Measurements from ENCODE around the gene MFSD12.

Gene MFSD12

GRCh38 chr19:3599776-3600187 is 42.4 kb upstream of the MFSD12 start:
- Histone ChIP-seq H3K4me1 (ENCODE audit: control insufficient read depth, insufficient read depth, low read length) (no peaks in the 10 kb centered on the region), H3K27me3 (ENCODE audit: control insufficient read depth, insufficient read depth, low read length, poor library complexity, severe bottlenecking) (peaks cover under 1% of the 10 kb centered on the region), H3K36me3 (ENCODE audit: control insufficient read depth, insufficient read depth, low read length) (no peaks in the 10 kb centered on the region), H3K27ac (ENCODE audit: insufficient read depth, low read depth, low read length, poor library complexity, severe bottlenecking) (no peak overlapping the region), H3K9me3 (ENCODE audit: control insufficient read depth, low read length) (no peaks in the 10 kb centered on the region), H3K4me3 (ENCODE audit: insufficient read depth, low read depth, low read length) (no peak overlapping the region)
- WGBS, 2 experiments: 89 to 91% methylated on average over 28 of the region's 28 CpGs

DNA sequence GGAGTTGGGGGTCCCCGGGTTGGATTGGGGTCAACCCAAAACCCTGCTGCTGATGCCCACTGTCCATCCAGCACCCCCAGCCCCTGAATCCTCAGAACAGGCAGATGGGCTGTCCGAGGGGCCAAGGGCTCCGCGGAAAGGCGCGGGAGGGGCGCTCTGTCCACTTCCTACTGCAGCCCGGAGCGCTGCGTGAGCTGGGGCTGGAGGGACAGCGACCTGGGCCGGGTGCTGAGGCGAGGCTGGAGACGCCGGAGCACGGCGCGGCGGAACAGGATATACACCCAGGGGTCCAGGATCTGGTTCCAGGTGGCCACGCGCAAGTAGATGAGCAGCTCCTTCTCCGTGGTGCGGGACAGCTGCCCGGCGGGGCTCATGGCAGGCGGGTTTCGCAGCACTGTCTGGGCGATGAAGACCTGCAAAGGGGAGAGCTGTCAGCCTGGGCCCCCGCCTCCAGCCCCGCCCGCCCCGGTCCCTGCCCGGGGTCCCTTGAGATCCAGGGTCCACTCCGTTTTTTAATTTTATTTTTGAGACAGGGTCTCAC is 38.2 kb upstream of the MFSD12 start:
- Histone ChIP-seq H3K9me3 (ENCODE audit: control insufficient read depth, low read length) (no peaks in the 10 kb centered on the region), H3K4me1 (ENCODE audit: control insufficient read depth, insufficient read depth, low read length) (no peaks in the 10 kb centered on the region), H3K27me3 (ENCODE audit: control insufficient read depth, insufficient read depth, low read length, poor library complexity, severe bottlenecking) (peaks cover 7% of the 10 kb centered on the region), H3K27ac (ENCODE audit: insufficient read depth, low read depth, low read length, poor library complexity, severe bottlenecking) (no peak overlapping the region), H3K4me3 (ENCODE audit: insufficient read depth, low read depth, low read length) (no peak overlapping the region), H3K36me3 (ENCODE audit: control insufficient read depth, insufficient read depth, low read length) (no peaks in the 10 kb centered on the region)
- WGBS, 2 experiments: 90% methylated on average over 34 of the region's 34 CpGs

DNA sequence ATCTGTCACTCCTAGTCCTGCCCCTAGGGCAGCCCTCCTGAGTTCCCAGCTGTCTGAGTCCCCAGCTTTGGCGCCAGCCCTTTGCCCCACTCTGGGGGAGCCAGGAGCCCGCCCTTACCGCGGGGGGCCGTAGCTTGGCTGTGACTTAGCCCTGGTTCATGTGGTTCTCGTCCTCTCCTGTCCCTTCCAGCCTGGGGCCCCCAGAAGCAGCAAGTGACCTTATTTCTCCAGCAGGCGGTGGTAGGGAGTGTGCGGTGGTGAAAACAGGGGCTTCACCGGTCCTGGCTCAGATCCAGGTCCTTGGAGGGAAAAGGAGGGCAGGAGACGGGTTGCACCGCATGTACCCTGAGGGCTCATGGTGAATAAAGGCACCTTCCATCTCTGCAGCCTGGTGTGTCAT is 35.8 kb upstream of the MFSD12 start:
- Histone ChIP-seq H3K9me3 (ENCODE audit: control insufficient read depth, low read length) (no peaks in the 10 kb centered on the region), H3K4me1 (ENCODE audit: control insufficient read depth, insufficient read depth, low read length) (no peaks in the 10 kb centered on the region), H3K27me3 (ENCODE audit: control insufficient read depth, insufficient read depth, low read length, poor library complexity, severe bottlenecking) (peaks cover 7% of the 10 kb centered on the region), H3K4me3 (ENCODE audit: insufficient read depth, low read depth, low read length) (no peak overlapping the region), H3K36me3 (ENCODE audit: control insufficient read depth, insufficient read depth, low read length) (no peaks in the 10 kb centered on the region), H3K27ac (ENCODE audit: insufficient read depth, low read depth, low read length, poor library complexity, severe bottlenecking) (no peak overlapping the region)
- 35 to 37% methylated on average over 11 of the region's 11 CpGs for WGBS, 2 experiments

DNA sequence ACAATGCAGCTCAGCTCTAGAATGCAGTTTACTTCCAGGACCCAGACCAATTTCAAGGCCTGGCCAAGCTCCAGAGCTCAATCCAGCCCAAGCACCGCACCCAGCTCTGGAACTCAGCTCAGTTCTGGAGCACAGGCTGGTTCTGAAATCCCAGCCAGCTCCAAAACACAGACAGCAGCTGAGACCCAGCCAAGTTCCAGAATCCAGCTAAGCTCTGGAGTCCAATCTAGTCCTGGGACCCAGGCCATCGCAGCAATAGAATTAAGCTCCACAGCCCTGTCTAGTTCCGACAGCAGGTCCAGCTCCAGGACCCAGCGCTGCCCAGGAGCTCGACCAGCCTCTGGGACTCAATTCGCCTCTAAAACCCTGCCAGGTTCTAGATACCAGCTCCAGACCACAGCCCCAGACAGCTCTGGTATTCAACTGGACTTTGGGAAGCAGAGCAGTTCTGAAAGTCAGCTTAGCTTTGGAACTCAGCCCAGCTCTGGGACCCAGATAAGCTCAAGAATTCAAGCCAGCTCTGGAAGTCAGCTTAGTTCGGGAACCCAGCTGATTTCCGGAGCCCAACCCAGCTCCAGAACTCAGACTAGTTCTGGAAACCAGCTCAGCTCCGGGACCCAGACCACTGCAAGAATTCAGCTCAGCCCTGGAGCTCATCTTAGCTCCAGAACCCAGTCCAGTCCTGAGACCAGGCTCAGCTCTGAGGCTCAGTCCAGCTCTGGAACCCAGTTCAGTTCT is 34.7 kb upstream of the MFSD12 start:
- Histone ChIP-seq H3K36me3 (ENCODE audit: control insufficient read depth, insufficient read depth, low read length) (no peaks in the 10 kb centered on the region), H3K9me3 (ENCODE audit: control insufficient read depth, low read length) (no peaks in the 10 kb centered on the region), H3K4me3 (ENCODE audit: insufficient read depth, low read depth, low read length) (no peak overlapping the region), H3K4me1 (ENCODE audit: control insufficient read depth, insufficient read depth, low read length) (no peaks in the 10 kb centered on the region), H3K27ac (ENCODE audit: insufficient read depth, low read depth, low read length, poor library complexity, severe bottlenecking) (no peak overlapping the region), H3K27me3 (ENCODE audit: control insufficient read depth, insufficient read depth, low read length, poor library complexity, severe bottlenecking) (peaks cover 9% of the 10 kb centered on the region)
- 86 to 89% methylated on average over 9 of the region's 9 CpGs for WGBS, 2 experiments

GRCh38 chr19:3590991-3591659 is 33.7 kb upstream of the MFSD12 start:
- Histone ChIP-seq H3K36me3 (ENCODE audit: control insufficient read depth, insufficient read depth, low read length) (no peaks in the 10 kb centered on the region), H3K4me3 (ENCODE audit: insufficient read depth, low read depth, low read length) (no peak overlapping the region), H3K27ac (ENCODE audit: insufficient read depth, low read depth, low read length, poor library complexity, severe bottlenecking) (no peak overlapping the region), H3K27me3 (ENCODE audit: control insufficient read depth, insufficient read depth, low read length, poor library complexity, severe bottlenecking) (peaks cover 18% of the 10 kb centered on the region), H3K9me3 (ENCODE audit: control insufficient read depth, low read length) (no peaks in the 10 kb centered on the region), H3K4me1 (ENCODE audit: control insufficient read depth, insufficient read depth, low read length) (no peaks in the 10 kb centered on the region)
- 87 to 91% methylated on average over 8 of the region's 8 CpGs for WGBS, 2 experiments

- WGBS, 2 experiments: 94% methylated on average over 22 of the region's 22 CpGs
- Histone ChIP-seq H3K9me3 (ENCODE audit: control insufficient read depth, low read length) (no peaks in the 10 kb centered on the region), H3K27me3 (ENCODE audit: control insufficient read depth, insufficient read depth, low read length, poor library complexity, severe bottlenecking) (peaks cover 30% of the 10 kb centered on the region), H3K36me3 (ENCODE audit: control insufficient read depth, insufficient read depth, low read length) (no peaks in the 10 kb centered on the region), H3K4me1 (ENCODE audit: control insufficient read depth, insufficient read depth, low read length) (no peaks in the 10 kb centered on the region), H3K4me3 (ENCODE audit: insufficient read depth, low read depth, low read length) (no peak overlapping the region), H3K27ac (ENCODE audit: insufficient read depth, low read depth, low read length, poor library complexity, severe bottlenecking) (no peak overlapping the region)
Observed at GRCh38 chr19:3589949-3590348, 32.6 kb upstream of the MFSD12 start.

DNA sequence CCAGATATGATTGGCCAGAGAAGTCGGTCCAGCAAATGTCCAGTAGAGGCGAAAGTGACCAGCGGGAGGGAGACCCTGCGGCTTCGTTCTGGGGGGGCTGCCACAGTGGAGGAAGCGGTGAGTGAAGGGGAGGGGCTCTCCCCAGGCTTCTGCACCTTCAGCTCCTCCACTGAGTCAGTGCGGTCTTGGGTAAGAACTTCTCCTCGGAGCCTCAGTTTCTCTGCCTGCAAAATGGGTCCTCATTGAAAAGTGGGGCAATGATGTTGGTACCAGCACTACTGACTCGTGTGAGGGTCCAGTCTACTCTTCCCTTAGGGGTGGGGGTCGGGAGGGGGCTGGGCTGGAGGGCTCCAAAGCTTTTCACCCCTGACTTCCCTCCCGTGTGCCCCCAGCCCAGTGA is 32.1 kb upstream of the MFSD12 start:
- no peak overlapping the region for H3K27ac ChIP-seq (ENCODE audit: insufficient read depth, low read depth, low read length, poor library complexity, severe bottlenecking)
- H3K27me3 ChIP-seq (ENCODE audit: control insufficient read depth, insufficient read depth, low read length, poor library complexity, severe bottlenecking): peaks cover 35% of the 10 kb centered on the region
- H3K4me1 ChIP-seq (ENCODE audit: control insufficient read depth, insufficient read depth, low read length): no peaks in the 10 kb centered on the region
- H3K9me3 ChIP-seq (ENCODE audit: control insufficient read depth, low read length): no peaks in the 10 kb centered on the region
- WGBS, 2 experiments: 84 to 87% methylated on average over 11 of the region's 11 CpGs
- no peaks in the 10 kb centered on the region for H3K36me3 ChIP-seq (ENCODE audit: control insufficient read depth, insufficient read depth, low read length)
- no peak overlapping the region for H3K4me3 ChIP-seq (ENCODE audit: insufficient read depth, low read depth, low read length)

GRCh38 chr19:3586707-3587346 is 29.4 kb upstream of the MFSD12 start:
- H3K4me3 ChIP-seq (ENCODE audit: insufficient read depth, low read depth, low read length): no peak overlapping the region
- peaks cover 44% of the 10 kb centered on the region for H3K27me3 ChIP-seq (ENCODE audit: control insufficient read depth, insufficient read depth, low read length, poor library complexity, severe bottlenecking)
- H3K9me3 ChIP-seq (ENCODE audit: control insufficient read depth, low read length): no peaks in the 10 kb centered on the region
- no peaks in the 10 kb centered on the region for H3K4me1 ChIP-seq (ENCODE audit: control insufficient read depth, insufficient read depth, low read length)
- no peak overlapping the region for H3K27ac ChIP-seq (ENCODE audit: insufficient read depth, low read depth, low read length, poor library complexity, severe bottlenecking)
- 74 to 75% methylated on average over 31 of the region's 31 CpGs for WGBS, 2 experiments
- H3K36me3 ChIP-seq (ENCODE audit: control insufficient read depth, insufficient read depth, low read length): no peaks in the 10 kb centered on the region

DNA sequence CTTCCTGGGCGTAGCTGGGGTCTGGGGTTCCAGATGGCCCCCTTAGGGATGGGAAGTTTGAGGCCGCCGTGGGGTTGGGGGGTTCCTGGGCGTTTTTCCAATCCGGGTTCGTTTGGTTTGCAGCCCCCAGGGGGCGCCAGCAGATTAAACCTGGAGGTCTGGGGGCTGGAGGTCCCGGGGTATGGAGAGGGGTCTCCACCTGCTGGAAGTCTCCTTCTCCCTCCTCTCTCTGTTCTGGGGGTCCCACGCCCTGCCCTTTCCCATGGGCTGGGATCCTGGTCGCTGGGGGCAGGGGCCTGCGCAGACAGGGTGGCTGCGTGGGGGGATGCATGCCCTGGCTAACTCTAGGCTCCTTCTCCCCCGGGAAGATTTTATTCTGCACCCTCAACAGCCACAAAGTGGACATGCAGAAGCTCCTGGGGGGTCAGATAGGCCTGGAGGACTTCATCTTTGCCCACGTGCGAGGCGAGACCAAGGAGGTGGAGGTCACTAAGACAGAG is 28.8 kb upstream of the MFSD12 start:
- Histone ChIP-seq H3K9me3 (ENCODE audit: control insufficient read depth, low read length) (no peaks in the 10 kb centered on the region), H3K36me3 (ENCODE audit: control insufficient read depth, insufficient read depth, low read length) (no peaks in the 10 kb centered on the region), H3K27ac (ENCODE audit: insufficient read depth, low read depth, low read length, poor library complexity, severe bottlenecking) (no peak overlapping the region), H3K27me3 (ENCODE audit: control insufficient read depth, insufficient read depth, low read length, poor library complexity, severe bottlenecking) (peaks cover 47% of the 10 kb centered on the region), H3K4me3 (ENCODE audit: insufficient read depth, low read depth, low read length) (no peak overlapping the region), H3K4me1 (ENCODE audit: control insufficient read depth, insufficient read depth, low read length) (no peaks in the 10 kb centered on the region)
- 32 to 36% methylated on average over 16 of the region's 16 CpGs for WGBS, 2 experiments

Measured in ectodermal cell (in vitro differentiated cells).